ENCODE results near the gene IDI2. TPM values are rescaled to one million over a fixed set of nuclear protein-coding genes. Genes with fewer than 3 reads are reported as not detected.
A peak's percentile ranks its signal among the peaks of the same experiment; 100 is the strongest.

IDI2 gene
- total RNA-seq, 1 donor = not detected

GRCh38 chr10:1061930-1062774, 36.5 kb upstream of the IDI2 start:
- peaks cover 20% of the 10 kb centered on the region for H3K4me1 ChIP-seq (ENCODE audit: insufficient read depth, low read length)
- H3K36me3 ChIP-seq (ENCODE audit: insufficient read depth, low read length) = peaks cover 11% of the 10 kb centered on the region
- H3K4me2 ChIP-seq (ENCODE audit: insufficient read depth, low read length) = no peak overlapping the region
- no peaks in the 10 kb centered on the region for H3K9me3 ChIP-seq (ENCODE audit: low read depth, low read length)
- H4K20me1 ChIP-seq (ENCODE audit: insufficient read depth, low read length) = peaks cover 31% of the 10 kb centered on the region
- no peak overlapping the region for H3K4me3 ChIP-seq (ENCODE audit: insufficient read depth, low read length)
- H3K79me2 ChIP-seq (ENCODE audit: insufficient read depth, low read length) = peaks cover 93% of the 10 kb centered on the region
- H3K27me3 ChIP-seq (ENCODE audit: insufficient read depth, low read length) = no peaks in the 10 kb centered on the region
- H2AFZ ChIP-seq (ENCODE audit: low read length) = no peak overlapping the region
- no peak overlapping the region for H3K27ac ChIP-seq (ENCODE audit: low read depth, low read length)
- DNase-seq (ENCODE audit: insufficient read length, low spot score, missing footprints) = no peak
- TF ChIP-seq, protein P1, sequence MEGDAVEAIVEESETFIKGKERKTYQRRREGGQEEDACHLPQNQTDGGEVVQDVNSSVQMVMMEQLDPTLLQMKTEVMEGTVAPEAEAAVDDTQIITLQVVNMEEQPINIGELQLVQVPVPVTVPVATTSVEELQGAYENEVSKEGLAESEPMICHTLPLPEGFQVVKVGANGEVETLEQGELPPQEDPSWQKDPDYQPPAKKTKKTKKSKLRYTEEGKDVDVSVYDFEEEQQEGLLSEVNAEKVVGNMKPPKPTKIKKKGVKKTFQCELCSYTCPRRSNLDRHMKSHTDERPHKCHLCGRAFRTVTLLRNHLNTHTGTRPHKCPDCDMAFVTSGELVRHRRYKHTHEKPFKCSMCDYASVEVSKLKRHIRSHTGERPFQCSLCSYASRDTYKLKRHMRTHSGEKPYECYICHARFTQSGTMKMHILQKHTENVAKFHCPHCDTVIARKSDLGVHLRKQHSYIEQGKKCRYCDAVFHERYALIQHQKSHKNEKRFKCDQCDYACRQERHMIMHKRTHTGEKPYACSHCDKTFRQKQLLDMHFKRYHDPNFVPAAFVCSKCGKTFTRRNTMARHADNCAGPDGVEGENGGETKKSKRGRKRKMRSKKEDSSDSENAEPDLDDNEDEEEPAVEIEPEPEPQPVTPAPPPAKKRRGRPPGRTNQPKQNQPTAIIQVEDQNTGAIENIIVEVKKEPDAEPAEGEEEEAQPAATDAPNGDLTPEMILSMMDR (IDR thresholded peaks at IDR 0.05; ENCODE audit: extremely low read depth, low read depth, low read length) = no peak

DNA sequence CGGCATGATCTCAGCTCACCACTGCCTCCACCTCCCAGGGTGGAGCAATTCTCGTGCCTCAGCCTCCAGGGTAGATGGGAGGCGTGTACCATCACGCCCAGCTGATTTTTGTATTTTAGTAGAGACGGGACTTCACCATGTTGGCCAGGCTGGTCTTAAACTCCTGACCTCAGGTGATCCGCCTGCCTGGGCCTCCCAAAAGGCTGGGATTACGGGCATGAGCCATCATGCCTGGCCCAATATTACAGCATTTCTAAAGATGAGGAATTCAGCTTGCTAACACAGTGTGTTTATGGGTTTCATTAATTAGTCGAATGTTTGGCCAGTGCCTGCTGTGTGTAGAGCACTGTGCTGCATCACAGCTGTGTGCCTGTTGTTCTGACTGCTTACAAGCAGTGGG, 34.2 kb upstream of the IDI2 start:
- Histone ChIP-seq H2AFZ (ENCODE audit: low read length) (no peak overlapping the region), H3K36me3 (ENCODE audit: insufficient read depth, low read length) (peaks cover 11% of the 10 kb centered on the region), H4K20me1 (ENCODE audit: insufficient read depth, low read length) (peaks cover 36% of the 10 kb centered on the region), H3K9me3 (ENCODE audit: low read depth, low read length) (no peaks in the 10 kb centered on the region), H3K4me3 (ENCODE audit: insufficient read depth, low read length) (no peak overlapping the region), H3K27me3 (ENCODE audit: insufficient read depth, low read length) (no peaks in the 10 kb centered on the region), H3K4me2 (ENCODE audit: insufficient read depth, low read length) (no peak overlapping the region), H3K79me2 (ENCODE audit: insufficient read depth, low read length) (peaks cover 91% of the 10 kb centered on the region), H3K27ac (ENCODE audit: low read depth, low read length) (no peak overlapping the region), H3K4me1 (ENCODE audit: insufficient read depth, low read length) (peaks cover 26% of the 10 kb centered on the region)
- DNase-seq (ENCODE audit: insufficient read length, low spot score, missing footprints) = no peak
- TF ChIP-seq, protein P1 (IDR thresholded peaks at IDR 0.05; ENCODE audit: extremely low read depth, low read depth, low read length) = no peak

DNA sequence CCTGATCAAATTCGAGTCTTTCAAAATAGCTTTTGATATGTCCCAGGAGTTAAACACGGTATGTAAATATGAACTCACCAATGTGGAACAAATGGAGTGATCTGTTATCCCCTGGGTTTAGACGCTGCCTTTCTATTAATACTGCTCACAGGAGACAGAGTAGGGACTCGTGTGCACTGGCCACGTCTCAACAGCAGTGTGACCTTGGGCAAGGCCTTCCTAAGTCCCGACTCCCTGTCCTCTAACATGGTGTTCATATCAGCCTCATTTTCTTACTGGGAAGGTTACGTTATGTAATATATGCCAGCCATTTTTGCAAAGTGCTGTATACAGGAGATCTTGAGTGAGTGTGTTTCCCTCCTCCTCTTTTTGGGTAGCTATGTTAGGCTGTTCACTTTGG, 32.4 kb upstream of the IDI2 start:
- peaks cover 92% of the 10 kb centered on the region for H3K79me2 ChIP-seq (ENCODE audit: insufficient read depth, low read length)
- H3K27me3 ChIP-seq (ENCODE audit: insufficient read depth, low read length) = no peaks in the 10 kb centered on the region
- H2AFZ ChIP-seq (ENCODE audit: low read length) = no peak overlapping the region
- peaks cover 32% of the 10 kb centered on the region for H3K4me1 ChIP-seq (ENCODE audit: insufficient read depth, low read length)
- H3K36me3 ChIP-seq (ENCODE audit: insufficient read depth, low read length) = peaks cover under 1% of the 10 kb centered on the region
- DNase-seq (ENCODE audit: insufficient read length, low spot score, missing footprints) = no peak
- no peaks in the 10 kb centered on the region for H3K9me3 ChIP-seq (ENCODE audit: low read depth, low read length)
- H3K4me2 ChIP-seq (ENCODE audit: insufficient read depth, low read length) = peak overlapping the region; percentile 72
- H3K4me3 ChIP-seq (ENCODE audit: insufficient read depth, low read length) = no peak overlapping the region
- H4K20me1 ChIP-seq (ENCODE audit: insufficient read depth, low read length) = peaks cover 28% of the 10 kb centered on the region
- TF ChIP-seq, protein P1 (IDR thresholded peaks at IDR 0.05; ENCODE audit: extremely low read depth, low read depth, low read length) = no peak
- H3K27ac ChIP-seq (ENCODE audit: low read depth, low read length) = no peak overlapping the region

DNA sequence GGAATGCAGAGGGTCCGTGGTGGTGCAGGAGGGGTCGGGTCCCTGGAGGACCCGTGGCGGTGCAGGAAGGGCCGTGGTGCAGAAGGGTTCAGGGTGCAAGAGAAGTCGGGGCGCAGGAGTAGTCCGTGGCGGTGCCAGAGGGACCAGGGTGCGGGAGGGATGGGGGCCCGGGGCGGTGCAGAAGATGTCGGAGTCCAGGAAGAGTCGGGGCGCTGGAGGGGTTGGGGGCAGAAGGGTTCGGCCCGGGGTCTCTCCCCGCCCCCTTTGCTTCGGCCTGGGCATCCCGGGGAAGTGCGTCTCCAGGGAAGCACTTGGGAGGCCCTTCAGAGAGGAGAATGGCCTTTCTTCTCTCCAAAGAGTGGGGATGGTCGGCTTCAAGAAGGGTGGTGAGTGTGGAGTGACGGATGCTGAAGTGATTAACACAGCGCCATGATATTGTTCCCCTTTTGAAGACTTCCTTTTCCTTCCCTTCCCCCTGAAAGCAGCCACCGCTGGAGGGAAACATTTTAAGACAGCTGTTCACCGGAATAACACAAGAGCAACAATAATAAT, 31.5 kb upstream of the IDI2 start:
- H3K36me3 ChIP-seq (ENCODE audit: insufficient read depth, low read length) = peaks cover 6% of the 10 kb centered on the region
- TF ChIP-seq, protein P1 (IDR thresholded peaks at IDR 0.05; ENCODE audit: extremely low read depth, low read depth, low read length) = no peak
- peak overlapping the region; percentile 96 for H3K4me3 ChIP-seq (ENCODE audit: insufficient read depth, low read length)
- peak overlapping the region; percentile 72 for H3K4me2 ChIP-seq (ENCODE audit: insufficient read depth, low read length)
- H3K79me2 ChIP-seq (ENCODE audit: insufficient read depth, low read length) = peaks cover 92% of the 10 kb centered on the region
- no peaks in the 10 kb centered on the region for H3K9me3 ChIP-seq (ENCODE audit: low read depth, low read length)
- H4K20me1 ChIP-seq (ENCODE audit: insufficient read depth, low read length) = peaks cover 24% of the 10 kb centered on the region
- peak overlapping the region; percentile 96 for H3K27ac ChIP-seq (ENCODE audit: low read depth, low read length)
- peaks cover 32% of the 10 kb centered on the region for H3K4me1 ChIP-seq (ENCODE audit: insufficient read depth, low read length)
- DNase-seq (ENCODE audit: insufficient read length, low spot score, missing footprints) = no peak
- peak overlapping the region; percentile 76 for H2AFZ ChIP-seq (ENCODE audit: low read length)
- no peaks in the 10 kb centered on the region for H3K27me3 ChIP-seq (ENCODE audit: insufficient read depth, low read length)
